Stimulated activated CD8-positive, alpha-beta memory T cell treated with anti-CD3 and anti-CD28 coated beads, Interleukin-4, amount 100 ng/mL, for 24 hours (primary cell): ENCODE data around the gene FAM114A1.
"Not testable (repeated sequence)": the region's sequence is repeated elsewhere in the genome, so short reads cannot be mapped to it uniquely, and the experiment has no call there.

Experiments
- DNase-seq: peaks from one replicate; pipeline ENCODE4 v3.0.0-alpha.2; 2020; ENCODE audit warnings: low read depth

Gene FAM114A1

DNA sequence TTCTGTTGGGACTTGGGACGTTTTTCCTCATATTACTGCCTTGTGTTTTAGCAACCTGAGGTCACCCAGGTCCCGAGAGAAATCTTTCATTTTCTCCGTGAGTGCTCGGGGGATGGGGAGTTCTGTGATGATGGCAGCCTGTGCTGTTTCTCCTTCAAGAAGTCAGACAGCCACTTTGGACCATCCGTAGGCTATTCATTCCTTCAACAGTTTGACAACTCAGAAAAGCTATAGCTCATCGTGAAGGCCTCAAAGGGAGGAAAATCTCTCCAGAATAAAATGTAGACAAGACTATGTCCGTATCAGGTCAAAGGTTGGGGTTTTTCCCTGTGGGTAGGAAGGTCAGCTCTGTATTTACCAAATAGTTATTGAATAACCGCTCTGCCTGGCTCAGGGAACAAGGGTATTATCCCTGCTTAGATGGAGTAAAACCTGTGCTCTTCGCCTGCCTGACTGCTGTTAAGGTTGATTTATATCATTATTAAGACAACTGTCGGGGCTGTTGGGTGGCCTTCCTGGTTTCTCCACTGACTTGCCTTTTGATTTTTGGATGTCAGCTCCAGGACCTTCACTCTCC is 36.6 kb downstream of the FAM114A1 start:
- DNase-seq: no peak

DNA sequence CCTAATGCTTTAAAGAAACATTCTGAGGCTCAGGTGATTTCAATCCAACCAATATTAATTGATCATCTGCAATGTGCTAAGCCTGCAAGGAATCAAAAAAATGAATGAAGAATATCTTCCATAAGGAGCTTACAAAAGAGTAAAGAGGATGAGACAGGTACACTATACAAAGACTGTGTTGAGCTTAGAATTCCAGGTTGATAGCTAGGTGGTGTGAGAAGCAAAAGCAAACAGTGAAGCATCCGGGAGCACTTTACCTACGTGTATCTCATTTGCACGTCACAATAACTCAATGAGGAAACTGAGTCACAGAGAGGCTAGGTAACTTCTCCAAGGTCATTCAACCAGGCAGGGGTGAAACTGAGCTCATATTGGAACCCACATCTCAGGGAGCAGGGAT is 37.1 kb downstream of the FAM114A1 start:
- no peak for DNase-seq

DNA sequence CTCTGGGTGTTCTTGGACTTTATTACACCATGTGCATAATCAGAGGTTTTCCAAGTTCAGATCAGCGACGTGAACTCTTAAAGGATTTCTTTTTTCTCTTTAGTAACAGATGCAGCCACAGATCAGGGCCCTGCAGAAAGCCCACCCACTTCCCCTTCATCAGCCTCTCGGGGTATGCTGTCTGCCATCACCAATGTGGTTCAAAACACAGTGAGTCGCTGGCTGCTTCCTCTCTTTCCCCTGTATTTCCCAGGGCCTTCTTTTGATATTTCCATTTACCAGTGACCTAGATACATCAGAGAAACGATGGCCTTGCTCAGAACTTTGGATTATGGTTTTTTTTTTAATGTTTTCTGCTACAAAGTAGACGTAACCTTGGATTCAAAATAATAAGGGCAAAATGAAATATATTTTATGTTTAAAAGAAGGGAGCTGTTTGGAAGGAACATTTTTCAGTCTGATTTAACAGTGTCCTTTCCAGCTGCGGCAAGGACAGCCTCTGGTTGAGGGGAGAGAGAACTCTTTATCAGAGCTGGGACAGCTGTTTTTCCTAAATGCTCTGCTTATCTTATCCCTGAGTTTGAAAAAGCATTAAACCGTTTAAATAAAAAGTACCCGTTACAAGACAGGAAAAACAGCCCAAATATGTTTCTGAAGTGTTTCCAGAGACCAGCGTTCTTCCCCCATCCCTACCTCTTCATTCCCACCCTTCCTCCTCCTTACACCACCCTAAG is 38.2 kb downstream of the FAM114A1 start:
- DNase-seq: no peak

DNA sequence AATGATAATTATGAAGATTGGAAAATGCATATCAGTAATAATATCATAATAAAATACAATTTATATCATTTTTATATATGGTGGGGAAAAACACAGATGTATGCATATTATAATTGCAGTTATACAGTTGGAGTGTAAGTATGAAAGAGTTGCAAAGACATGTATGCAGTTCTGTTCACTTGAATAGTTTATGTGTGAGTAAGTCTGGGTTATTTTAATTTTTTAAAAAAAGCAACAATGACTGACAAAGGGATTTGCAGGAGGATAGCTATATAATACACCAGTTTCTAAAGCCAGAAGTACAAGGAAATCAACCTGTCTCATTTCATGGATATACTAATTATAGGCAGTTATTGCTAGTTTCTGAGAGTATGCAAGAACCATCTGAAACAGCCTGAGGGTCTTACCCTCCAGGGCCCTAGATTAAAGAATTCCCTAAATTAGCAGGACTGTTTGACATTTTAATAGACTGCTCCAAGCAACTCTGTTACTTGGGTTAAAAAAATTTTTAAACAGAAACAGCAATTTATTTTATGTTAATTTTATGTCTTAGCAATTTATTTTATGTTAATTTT is 40.2 kb downstream of the FAM114A1 start:
- no peak for DNase-seq

DNA sequence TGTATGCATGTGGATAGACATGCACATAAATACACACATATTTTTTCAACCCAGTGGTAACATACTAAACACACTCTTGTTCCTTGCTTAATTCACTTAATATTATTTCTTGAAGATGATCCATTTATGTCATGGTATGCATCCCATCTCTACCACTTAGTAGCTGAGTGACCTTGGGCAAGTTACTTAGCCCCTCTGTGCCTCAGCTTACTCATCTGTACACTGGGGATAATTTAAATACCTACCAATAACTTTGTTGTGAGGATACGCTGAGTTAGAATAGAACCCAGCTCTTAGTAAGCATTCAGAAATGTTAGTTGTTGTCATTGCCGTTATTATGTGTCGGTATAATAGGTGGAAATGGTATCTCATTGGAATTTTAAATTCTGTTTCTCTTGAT is 41.4 kb downstream of the FAM114A1 start:
- DNase-seq: no peak

DNA sequence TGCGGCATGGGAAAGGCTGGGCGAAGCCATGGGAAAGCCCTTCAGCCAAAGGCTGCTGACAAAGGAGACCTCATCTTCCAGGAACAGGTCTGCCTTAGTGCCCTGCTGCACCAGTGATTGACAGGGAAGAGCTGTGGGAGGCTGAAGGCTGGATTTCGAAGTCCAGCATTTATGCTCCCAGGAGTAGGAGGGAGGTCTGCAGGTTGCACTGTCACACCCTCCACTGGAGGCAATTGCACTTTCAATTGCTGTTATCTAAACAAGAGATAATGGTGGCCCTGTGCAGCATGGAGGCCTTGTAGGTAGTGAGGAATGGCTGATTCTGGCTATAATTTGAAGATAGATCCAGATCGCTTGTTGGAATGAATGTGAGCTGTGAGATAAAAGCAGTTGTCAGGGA is 43.7 kb downstream of the FAM114A1 start:
- no peak for DNase-seq

DNA sequence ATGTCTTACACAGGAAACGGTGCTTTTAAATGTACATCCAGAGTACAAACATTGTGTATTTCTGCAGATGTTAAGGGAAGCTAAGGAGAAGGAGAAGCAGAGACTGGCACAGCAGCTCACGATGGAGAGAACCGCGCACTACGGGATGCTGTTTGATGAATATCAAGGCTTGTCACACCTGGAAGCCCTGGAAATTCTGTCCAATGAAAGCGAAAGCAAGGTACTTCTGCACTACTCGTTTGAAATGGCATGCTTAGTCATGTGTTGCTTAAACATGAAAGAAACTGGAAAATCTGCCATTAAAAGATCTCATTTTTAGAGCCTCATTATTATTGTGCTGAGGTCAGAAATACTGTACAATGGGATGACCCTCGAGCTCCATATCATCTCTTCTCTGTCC is 47.2 kb downstream of the FAM114A1 start:
- no peak for DNase-seq

DNA sequence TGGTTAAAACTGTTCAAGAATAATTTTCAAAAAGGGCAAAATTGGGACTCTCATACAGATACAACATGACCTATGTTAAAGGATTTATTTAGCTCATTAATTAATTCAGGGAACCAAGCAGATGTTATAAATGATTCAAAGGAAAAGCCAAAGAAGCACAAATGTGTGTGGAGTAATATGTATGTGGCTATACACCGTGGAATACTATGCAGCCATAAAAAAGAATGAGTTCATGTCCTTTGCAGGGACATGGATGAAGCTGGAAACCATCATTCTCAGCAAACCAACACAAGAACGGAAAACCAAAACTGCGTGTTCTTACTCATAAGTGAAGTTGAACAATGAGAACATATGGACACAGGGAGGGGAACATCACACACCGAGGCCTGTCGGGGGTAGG is 48.7 kb downstream of the FAM114A1 start:
- not testable (repeated sequence) for DNase-seq

DNA sequence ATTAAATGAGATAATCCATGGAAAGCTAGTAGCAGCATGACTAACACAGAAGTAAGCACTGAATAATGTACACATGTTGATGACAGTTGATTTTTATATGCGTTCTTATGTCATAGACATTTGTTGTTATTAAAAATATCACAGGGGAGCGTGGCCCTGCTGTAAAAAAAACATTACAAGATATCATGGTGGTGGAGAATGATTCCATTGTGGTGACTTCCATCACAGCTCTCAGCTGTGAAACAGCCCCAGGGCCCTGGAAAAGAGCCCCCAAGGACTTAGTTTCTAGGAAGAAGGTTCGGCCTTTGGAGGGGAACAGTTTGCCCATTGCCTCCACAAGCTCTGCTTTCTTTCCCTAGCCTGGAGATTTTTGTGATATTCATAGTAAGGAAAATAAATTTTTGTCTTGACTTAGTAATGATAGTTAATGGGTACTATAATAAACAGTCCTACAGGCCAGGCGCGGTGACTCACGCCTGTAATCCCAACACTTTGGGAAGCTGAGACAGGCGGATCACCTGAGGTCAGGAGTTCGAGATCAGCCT is 49.9 kb downstream of the FAM114A1 start:
- no peak for DNase-seq

DNA sequence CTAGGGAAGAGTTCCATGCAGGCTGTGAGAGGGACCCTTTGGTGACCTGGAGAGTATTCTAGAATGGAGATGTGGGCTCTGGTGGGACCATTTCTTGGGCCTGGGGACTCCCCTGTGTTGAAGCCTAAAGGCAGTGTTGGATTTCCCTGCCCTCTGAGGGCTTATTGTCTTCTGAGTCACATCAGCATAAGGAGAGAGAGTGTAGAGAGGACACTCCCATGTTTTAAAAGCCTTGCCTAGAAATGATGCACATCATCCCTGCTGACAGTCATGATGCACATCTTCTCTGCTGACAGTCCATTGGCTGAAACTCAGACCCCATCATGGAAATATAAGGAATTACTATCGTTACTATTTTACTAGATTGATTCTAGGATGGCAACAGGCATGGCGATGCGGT is 51.9 kb downstream of the FAM114A1 start:
- no peak for DNase-seq

DNA sequence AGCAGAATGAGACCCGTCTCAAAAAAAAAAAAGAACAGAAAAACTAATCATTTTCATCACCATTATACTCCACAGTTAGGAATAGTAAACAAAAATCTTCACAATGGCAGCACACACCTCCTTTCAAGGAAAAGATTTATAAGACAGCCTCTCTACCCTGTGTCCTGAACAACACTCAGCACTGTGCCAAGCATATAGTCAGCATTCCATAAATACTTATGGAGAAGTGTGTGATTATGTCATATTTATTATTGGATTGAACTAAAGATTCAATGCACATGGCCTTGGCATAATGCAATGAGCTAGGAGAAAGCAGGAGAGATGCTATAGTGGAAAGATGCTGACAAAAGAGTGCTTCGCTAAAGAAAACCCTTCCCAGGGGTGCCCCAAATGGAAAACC is 52.6 kb downstream of the FAM114A1 start:
- no peak for DNase-seq

DNA sequence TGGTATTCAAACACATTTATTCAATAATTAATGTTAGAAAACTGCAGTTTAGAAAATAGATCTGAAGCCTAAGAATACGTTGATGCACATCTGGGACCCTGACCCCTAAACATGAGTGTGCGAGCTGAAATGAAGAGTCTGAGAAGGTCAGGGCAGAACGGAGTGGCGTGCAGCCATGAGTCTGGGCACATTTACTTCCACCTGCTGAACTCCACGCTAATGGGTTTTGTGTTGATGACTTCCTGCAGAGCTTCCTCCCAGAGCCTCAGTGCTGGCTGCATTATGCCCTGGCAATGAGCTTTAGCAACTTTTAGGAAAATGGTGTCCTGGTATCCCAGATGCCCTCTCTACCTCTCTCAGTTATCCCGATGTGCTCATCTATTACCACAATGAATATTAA is 53.1 kb downstream of the FAM114A1 start:
- no peak for DNase-seq

DNA sequence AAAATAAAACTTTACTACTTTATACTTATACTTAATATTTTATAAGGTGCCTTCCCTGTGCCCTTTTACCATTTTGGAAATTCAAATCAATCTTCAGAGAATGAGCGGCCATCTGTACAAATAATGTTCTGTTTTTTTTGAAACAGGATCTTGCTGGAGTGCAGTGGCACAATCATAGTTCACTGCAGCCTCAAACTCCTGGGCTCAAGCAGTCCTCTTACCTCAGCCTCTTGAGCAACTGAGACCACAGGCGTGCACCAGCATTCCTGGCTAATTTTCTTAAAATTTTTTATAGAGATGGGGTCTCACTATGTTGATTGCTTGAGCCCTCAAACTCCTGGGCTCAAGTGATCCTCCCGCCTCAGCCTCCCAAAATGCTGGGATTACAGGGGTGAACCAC is 53.5 kb downstream of the FAM114A1 start:
- no peak for DNase-seq

DNA sequence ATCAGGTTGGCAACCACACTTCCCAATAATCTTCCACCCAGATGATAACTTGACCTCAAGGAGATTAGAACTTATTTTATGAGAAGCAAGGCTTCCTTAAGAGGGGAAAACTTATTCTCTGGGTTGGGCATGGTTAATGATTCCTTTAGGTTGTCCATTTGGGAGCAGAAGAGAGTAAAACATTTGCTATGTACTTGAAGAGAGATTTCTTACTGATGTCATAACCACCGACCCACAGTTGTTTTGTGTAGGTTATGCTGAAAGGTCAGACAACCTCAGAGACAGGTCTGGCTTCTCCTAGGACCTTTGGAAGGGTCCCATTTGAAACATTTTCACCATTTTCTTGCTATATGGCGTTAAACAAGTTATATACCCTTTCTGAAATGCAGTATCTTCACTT is 56.1 kb downstream of the FAM114A1 start:
- DNase-seq: no peak

DNA sequence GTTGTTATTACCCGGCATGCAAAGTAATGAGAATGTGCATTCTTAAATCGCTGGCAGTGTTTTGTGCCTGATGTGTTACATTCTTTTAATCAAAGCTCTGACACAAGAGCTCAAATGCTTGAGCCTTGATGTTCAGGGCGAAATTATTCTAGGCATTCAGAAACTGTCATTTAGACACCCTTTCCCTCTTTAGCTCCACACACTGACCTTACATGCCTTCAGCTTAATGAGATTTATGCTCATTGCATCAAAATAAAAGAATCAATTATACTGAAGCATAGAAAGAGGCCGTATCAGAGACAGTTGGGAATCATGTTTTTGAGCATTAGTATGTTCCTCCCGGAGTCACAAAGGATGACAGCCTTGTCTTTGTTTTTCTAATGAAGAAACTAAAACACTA is 56.7 kb downstream of the FAM114A1 start:
- no peak for DNase-seq

DNA sequence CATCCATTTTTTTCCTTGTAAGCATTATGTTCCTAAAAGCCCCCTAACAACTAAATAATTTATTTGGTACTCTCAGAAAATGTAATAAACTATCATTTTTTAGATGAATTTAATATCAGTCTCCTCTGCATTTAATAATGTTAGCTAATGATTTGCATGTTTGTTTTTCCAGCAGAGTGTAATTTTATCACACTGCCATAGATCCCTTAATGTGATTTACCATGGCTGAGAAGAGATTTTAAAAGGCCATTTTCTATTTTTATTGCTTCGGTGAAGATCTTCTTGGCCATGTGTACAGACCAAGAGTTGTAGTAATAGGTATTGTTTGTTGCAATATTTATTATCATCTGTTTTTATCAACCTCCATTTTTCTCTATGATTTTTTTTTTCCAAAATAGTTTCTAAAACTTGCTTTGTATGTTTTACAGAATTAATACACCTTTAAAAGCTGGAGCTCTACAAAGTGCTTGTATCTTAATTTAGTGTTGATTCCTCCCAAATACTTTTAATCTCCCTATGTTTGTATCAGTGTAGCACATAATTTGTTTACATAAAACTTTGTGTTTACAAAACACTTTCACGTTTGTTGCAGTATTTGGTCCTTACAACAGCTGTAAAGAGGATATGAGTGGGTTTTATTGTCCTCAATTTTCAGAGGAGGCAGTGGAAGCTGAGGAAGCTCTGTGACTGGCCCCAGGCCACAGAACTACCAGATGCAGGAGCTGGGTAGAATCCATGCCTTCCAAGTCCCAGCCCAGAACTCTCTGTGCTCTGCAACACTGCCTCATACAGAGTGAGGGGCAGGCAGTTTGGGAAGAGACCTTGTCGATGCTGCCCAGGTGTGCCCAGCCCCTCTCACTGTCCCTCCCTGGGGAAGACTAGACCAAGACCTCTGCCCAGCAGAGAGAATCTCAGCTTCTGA is 58.1 kb downstream of the FAM114A1 start:
- DNase-seq: no peak

DNA sequence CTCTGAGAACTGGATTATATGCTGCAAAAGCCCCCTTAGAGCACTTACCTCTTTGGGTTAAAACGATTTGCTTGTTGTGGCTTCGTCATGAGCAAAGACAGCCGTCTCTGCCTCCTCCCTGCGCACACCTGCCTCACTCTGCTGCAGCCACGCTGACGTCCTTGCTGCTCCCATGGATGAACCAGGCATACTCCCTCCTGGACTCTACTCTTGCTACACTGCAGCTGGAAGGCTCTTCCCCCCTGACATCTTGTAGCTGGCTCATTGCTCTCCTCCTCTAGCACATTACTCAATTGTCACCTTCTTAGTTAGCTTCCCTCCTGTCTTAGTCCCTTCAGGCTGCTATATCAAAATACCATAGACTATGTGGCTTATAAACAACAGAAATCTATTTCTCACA is 59.3 kb downstream of the FAM114A1 start:
- no peak for DNase-seq

DNA sequence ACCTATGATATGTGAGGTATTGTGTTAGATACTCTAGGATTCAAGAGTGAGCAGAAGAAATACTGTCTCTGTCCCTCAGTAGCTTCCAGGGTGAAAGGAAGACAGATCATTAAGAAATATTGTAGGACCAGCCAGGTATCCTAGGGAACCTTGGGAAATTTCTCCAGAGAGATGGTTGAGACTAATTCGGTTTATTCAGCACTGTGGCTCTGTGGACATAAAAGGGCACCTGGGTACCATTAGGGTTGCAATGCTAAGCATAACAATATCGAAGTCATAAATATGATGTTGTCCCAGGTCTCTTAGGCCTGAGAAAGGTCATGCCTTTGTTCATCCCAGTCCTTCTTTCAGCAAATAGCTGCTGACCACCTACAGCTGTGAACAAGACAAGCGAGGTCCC is 61.0 kb downstream of the FAM114A1 start:
- DNase-seq: no peak

DNA sequence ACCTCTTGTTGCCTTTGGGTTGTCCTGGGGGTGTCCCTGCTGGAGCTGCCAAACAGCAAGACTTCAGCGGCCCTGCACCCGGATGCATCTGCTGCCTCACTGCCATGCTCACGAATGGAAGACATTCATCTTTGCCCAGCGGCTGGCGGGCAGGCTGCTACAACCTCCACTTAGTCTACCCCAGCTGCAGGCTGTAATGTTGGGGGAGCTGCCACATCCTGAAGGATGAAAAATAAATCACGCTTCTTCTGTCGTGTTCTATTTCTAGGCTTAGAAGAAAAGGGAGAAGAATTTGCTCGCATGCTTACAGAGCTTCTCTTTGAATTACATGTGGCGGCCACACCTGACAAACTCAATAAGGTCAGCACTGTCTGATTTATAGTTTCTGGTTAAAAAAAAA is 61.4 kb downstream of the FAM114A1 start:
- no peak for DNase-seq

DNA sequence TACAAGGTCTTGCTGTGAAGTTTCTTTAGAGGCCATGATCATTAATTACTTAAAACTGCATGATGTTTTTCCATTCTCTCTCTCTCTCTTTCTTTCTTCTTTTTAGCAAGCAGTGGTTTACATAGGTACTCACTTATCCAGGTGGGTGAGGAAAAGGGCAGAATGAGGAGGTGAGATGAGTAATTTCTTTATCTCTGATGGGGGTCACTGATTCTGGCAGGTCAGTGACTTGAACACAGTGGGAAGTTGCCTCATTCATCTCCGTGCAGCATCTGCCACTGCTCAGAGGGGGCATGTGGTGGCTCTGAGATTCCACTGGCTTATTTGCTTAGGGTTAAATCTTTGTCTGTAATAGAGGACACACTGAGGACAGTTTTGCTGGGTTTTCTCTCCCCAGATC is 62.6 kb downstream of the FAM114A1 start:
- DNase-seq: no peak

DNA sequence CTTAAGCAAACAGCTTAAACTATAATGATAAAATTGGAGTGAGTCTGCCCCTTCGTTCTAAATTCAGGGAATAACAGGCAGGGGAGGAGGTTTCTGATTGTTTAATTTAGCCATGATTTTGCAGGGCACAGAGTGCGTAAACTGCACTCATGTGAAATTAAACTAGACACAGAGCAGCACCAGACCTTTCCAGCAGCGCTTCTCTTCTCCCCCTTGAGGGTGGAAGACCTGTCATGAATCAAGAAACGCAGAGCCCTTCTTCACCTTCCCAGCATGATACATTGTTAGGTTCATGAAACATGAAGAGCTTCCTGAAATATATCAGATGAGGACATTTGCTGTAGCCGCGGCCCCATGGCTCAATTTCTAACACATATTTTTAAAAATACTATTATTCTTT is 63.1 kb downstream of the FAM114A1 start:
- no peak for DNase-seq

DNA sequence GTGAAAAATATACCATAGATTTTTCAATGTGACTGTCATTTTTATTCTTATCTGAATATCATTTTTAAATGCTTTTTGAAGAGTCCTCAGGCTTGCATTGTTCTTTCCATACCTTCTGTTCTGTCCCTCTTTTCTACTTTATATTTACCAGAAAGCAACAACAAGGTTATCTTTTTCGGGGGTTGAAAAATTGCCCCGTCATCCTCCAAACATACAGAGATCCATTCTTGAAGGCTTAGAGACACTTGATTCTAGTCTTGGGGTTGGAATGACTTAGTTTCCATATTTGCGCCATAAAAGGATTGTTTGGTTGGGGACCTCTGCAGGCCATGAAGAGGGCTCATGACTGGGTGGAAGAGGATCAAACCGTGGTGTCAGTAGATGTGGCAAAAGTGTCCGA is 63.5 kb downstream of the FAM114A1 start:
- no peak for DNase-seq
